PC-9 (cell line): Measurements from ENCODE around the gene SPATA20. TPM values are rescaled to one million over a fixed set of nuclear protein-coding genes. Genes with fewer than 3 reads are reported as not detected.

Experiments used
- BruUV-seq: library from RNA; stranded (reverse); fragments of 400-500 nt; replicated peaks from 2 replicates; lab custom pipeline; 2021; lab: Mats Ljungman, UMichigan
- CTCF ChIA-PET: fragments of 300-600 bp; sonication (Branson Sonifier 250); formaldehyde crosslinking; loops from one replicate; lab custom pipeline; 2022; ENCODE audit warnings: antibody characterized with exemption; lab: Charles Lee
- POLR2A ChIA-PET: fragments of 300-600 bp; sonication (Branson Sonifier 250); formaldehyde crosslinking; loops from one replicate; lab custom pipeline; 2022; ENCODE audit warnings: antibody characterized with exemption; ENCODE audit not compliant: unreplicated experiment; lab: Charles Lee
- DNase-seq, 2 experiments: peaks; one replicate each; pipeline versions ENCODE4 v3.0.0 to v3.0.0-alpha.2; 2015 to 2022; ENCODE audit warnings: mixed read lengths in 1 of 2
- H2AFZ ChIP-seq: fragments of 200-600 bp; sonication (generic); 2 replicates; pipeline ENCODE4 v1.8.1; 2017; ENCODE audit warnings: antibody characterized with exemption
- H3F3A ChIP-seq: fragments of 200-600 bp; sonication (generic); 2 replicates; pipeline ENCODE4 v1.8.1; 2017; ENCODE audit warnings: antibody characterized with exemption, mild to moderate bottlenecking, low read depth; ENCODE audit not compliant: insufficient read depth
- H3K27ac ChIP-seq: fragments of 200-600 bp; sonication (generic); 2 replicates; pipeline ENCODE4 v1.6.1; 2016; ENCODE audit warnings: mixed run types
- H3K27me3 ChIP-seq: fragments of 200-600 bp; sonication (generic); 2 replicates; pipeline ENCODE4 v1.6.1; 2016; ENCODE audit warnings: low read depth, mixed run types; ENCODE audit not compliant: insufficient read depth
- H3K36me3 ChIP-seq: fragments of 200-600 bp; sonication (generic); 2 replicates; pipeline ENCODE4 v1.6.1; 2016; ENCODE audit warnings: low read depth, mixed run types
- H3K4me1 ChIP-seq: fragments of 200-600 bp; sonication (generic); replicated peaks from 2 replicates; pipeline ENCODE4 v1.6.1; 2016; ENCODE audit warnings: mixed run types; ENCODE audit not compliant: insufficient read depth
- H3K4me2 ChIP-seq: fragments of 200-600 bp; sonication (generic); 2 replicates; pipeline ENCODE4 v1.6.1; 2017; ENCODE audit warnings: mixed run types
- H3K4me3 ChIP-seq: fragments of 200-600 bp; sonication (generic); 2 replicates; pipeline ENCODE4 v1.6.1; 2016; ENCODE audit warnings: mixed run types
- H3K79me2 ChIP-seq: fragments of 200-600 bp; sonication (generic); 2 replicates; pipeline ENCODE4 v1.6.1; 2017; ENCODE audit warnings: low read depth, mixed run types
- H3K9me2 ChIP-seq: fragments of 200-600 bp; sonication (generic); 2 replicates; pipeline ENCODE4 v1.8.1; 2017; ENCODE audit warnings: mild to moderate bottlenecking; ENCODE audit not compliant: insufficient read depth
- H3K9me3 ChIP-seq: fragments of 200-600 bp; sonication (generic); 2 replicates; pipeline ENCODE4 v1.8.1; 2016; ENCODE audit warnings: low read depth; ENCODE audit not compliant: insufficient read depth
- H4K20me1 ChIP-seq: fragments of 200-600 bp; sonication (generic); 2 replicates; pipeline ENCODE4 v1.8.1; 2017; ENCODE audit not compliant: insufficient read depth
- CTCF ChIP-seq: fragments of 200-600 bp; sonication (generic); conservative IDR thresholded peaks from 2 replicates; pipeline ENCODE4 v1.6.1; 2017; ENCODE audit warnings: mixed run types, antibody characterized with exemption, mild to moderate bottlenecking, moderate library complexity
- EZH2 ChIP-seq: fragments of 200-600 bp; sonication (generic); IDR thresholded peaks from 2 replicates; pipeline ENCODE4 v1.8.0; 2017; ENCODE audit warnings: antibody characterized with exemption, low read depth
- intact Hi-C: fragments of 100-400 bp; cut with micrococcal nuclease; formaldehyde crosslinking; loops from one replicate; pipeline ENCODE4 v1.10.0; 2022; ENCODE audit not compliant: unreplicated experiment
- total RNA-seq: library from RNA; stranded (reverse); gene quantifications from 2 replicates; pipeline ENCODE4 v1.2.3, GENCODE V29; 2021

SPATA20 gene
- total RNA-seq, 1 experiment from 2014 or later: 41.5 TPM

GRCh38 chr17:50571681-50572080, 24.7 kb downstream of the SPATA20 start:
- no TSS peak for BruUV-seq
- CTCF ChIA-PET: no interaction called here

GRCh38 chr17:50572541-50572940, 25.6 kb downstream of the SPATA20 start:
- no peaks in the 10 kb centered on the region for H3K79me2 ChIP-seq
- no peak overlapping the region for H3K27ac ChIP-seq
- no peak overlapping the region for H2AFZ ChIP-seq
- no peaks in the 10 kb centered on the region for H3K36me3 ChIP-seq
- no peaks in the 10 kb centered on the region for H4K20me1 ChIP-seq
- H3K4me2 ChIP-seq: no peak overlapping the region
- intact Hi-C loops: no loop called here
- no peak for TF ChIP-seq EZH2
- no peak for TF ChIP-seq CTCF
- H3K27me3 ChIP-seq: 0 out of 2 replicates have a peak, but pooled peaks cover 5% of the 10 kb centered on the region
- no peak overlapping the region for H3K4me3 ChIP-seq
- no peaks in the 10 kb centered on the region for H3K9me2 ChIP-seq
- no peaks in the 10 kb centered on the region for H3K9me3 ChIP-seq
- no peaks in the 10 kb centered on the region for H3F3A ChIP-seq
- H3K4me1 ChIP-seq: no peaks in the 10 kb centered on the region
- ChIA-PET CTCF (no interaction called here), POLR2A (no interaction called here)
- no TSS peak for BruUV-seq
- DNase-seq: no peak

More at GRCh38 chr17:50571681-50572080, 24.7 kb downstream of the SPATA20 start:
- Histone ChIP-seq H4K20me1 (no peaks in the 10 kb centered on the region), H3F3A (no peaks in the 10 kb centered on the region), H3K9me2 (no peaks in the 10 kb centered on the region), H3K36me3 (no peaks in the 10 kb centered on the region), H2AFZ (no peak overlapping the region), H3K9me3 (no peaks in the 10 kb centered on the region), H3K4me1 (no peaks in the 10 kb centered on the region), H3K79me2 (no peaks in the 10 kb centered on the region), H3K27me3 (peaks cover 7% of the 10 kb centered on the region; the same call in 1 of the 2 replicates), H3K4me3 (no peak overlapping the region), H3K27ac (no peak overlapping the region), H3K4me2 (no peak overlapping the region)
- intact Hi-C loops: no loop called here
- no peak for DNase-seq
- no peak for TF ChIP-seq EZH2
- no peak for TF ChIP-seq CTCF
- POLR2A ChIA-PET: interaction anchor here (0.5 kb wide), 1 partner anchor 196 kb away, joined by 3 read pairs; no protein-coding TSS in a partner anchor

GRCh38 chr17:50573866-50574611, 27.1 kb downstream of the SPATA20 start:
- no TSS peak for BruUV-seq
- H3K4me3 ChIP-seq: no peak overlapping the region
- CTCF ChIA-PET: interaction anchor here (0.7 kb wide), 1 partner anchor 65 kb away, joined by 3 read pairs; no protein-coding TSS in a partner anchor
- TF ChIP-seq CTCF (no peak), EZH2 (no peak)
- H3K4me2 ChIP-seq: no peak overlapping the region
- no peaks in the 10 kb centered on the region for H3K36me3 ChIP-seq
- POLR2A ChIA-PET: interaction anchor here (0.6 kb wide), 1 partner anchor 11 kb away, joined by 3 read pairs; no protein-coding TSS in a partner anchor
- H3K9me2 ChIP-seq: no peaks in the 10 kb centered on the region
- intact Hi-C loops: no loop called here
- no peaks in the 10 kb centered on the region for H4K20me1 ChIP-seq
- DNase-seq: no peak
- no peak overlapping the region for H2AFZ ChIP-seq
- no peaks in the 10 kb centered on the region for H3F3A ChIP-seq
- no peak overlapping the region for H3K27ac ChIP-seq
- H3K27me3 ChIP-seq: peaks cover 15% of the 10 kb centered on the region; the same call in 1 of the 2 replicates
- H3K79me2 ChIP-seq: no peaks in the 10 kb centered on the region
- no peaks in the 10 kb centered on the region for H3K4me1 ChIP-seq
- H3K9me3 ChIP-seq: no peaks in the 10 kb centered on the region
